ENCODE measurements around the gene TSPAN33. TPM values are rescaled to one million over a fixed set of nuclear protein-coding genes. Genes with fewer than 3 reads are reported as not detected.
A peak's percentile ranks its signal among the peaks of the same experiment; 100 is the strongest.

TSPAN33 gene
- total RNA-seq, 4 donors from 2014 or later, result 2.0 to 10.5 (median 6.3) TPM

DNA sequence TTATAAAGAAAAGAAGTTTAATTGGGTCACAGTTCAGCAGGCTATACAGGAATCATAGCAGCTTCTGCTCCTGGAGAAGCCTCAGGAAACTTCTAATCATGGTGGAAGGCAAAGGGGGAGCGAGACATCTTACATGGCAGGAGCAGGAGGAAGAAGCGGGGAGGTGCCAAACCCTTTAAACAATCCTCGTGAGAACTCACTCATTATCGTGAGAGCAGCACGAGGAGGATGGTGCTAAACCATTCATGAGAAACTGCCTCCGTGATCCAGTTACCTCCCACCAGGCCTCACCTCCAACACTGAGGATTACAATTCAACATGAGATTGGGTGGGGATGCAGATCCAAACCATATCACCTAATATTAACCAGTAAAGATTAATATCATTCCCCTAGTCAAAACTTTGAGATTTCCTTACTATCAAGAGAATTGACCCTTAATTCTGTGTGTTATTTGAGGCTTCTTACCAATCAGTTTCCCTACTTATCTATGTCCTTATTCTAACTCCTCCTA, 42.3 kb downstream of the TSPAN33 start:
- Histone ChIP-seq H3K36me3 (no peaks in the 10 kb centered on the region), H3K27ac (no peak overlapping the region), H3K4me1 (peaks cover 0 to 21% (median 0%) of the 10 kb centered on the region in 4 donors), H3K27me3 (peaks cover 0 to 5% of the 10 kb centered on the region in 2 donors), H3K9me3 (no peaks in the 10 kb centered on the region), H3K4me3 (no peak overlapping the region)
- 87% methylated on average over 6 of the region's 6 CpGs for whole genome bisulfite sequencing, 2 donors
- no peak for DNase-seq (ENCODE audit: low spot score in 2 of 2)
- no peak for TF ChIP-seq CTCF (IDR thresholded peaks at IDR 0.05)
- TF ChIP-seq POLR2A (IDR thresholded peaks at IDR 0.05), result no peak
- no peak for TF ChIP-seq EP300 (IDR thresholded peaks at IDR 0.05)

DNA sequence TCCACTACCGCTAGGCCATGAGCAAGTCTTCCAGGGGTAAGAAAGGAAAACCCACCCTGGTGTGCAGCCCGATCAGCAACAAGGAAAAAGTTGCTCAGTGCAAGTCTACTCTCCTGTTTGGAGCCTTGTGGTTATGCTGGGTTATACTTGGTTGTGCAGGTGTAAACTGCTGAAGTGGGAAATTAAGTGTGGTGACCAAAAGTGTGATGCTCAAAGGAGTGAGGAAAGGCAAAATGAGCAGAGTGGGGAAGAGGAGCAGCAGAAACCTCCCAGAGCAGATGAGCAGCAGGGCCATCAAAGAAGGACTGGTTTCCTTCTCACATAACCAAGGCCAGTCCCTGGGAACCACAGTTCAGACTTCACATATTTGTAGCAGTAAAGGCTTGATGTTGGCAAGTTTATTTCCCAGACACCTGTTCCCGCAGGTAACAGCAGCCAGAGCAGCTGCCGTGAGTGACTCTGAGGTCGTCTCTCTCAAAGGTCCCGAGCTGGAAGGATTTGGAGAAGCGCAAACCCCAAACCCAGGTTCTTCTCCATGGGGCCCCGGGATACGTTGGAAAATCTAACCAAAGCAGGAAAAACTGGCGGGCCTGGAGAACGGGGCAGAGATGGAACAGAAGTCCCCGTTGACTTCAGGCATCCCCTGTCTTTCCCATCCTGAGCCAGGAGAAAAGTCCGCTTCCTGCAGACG, 43.3 kb downstream of the TSPAN33 start:
- peak overlapping the region in 3 of 4 donors; percentile 18 to 75 (median 74) for H3K27ac ChIP-seq
- no peak for DNase-seq (ENCODE audit: low spot score in 2 of 2)
- 29% methylated on average over 14 of the region's 14 CpGs for WGBS, 2 donors
- peak overlapping the region; percentile 66 to 88 (median 75) for H3K4me3 ChIP-seq
- TF ChIP-seq CTCF (IDR thresholded peaks at IDR 0.05) (no peak), POLR2A (IDR thresholded peaks at IDR 0.05) (no peak), EP300 (IDR thresholded peaks at IDR 0.05) (no peak)
- H3K36me3 ChIP-seq, result no peaks in the 10 kb centered on the region
- peaks cover 0 to 21% (median 0%) of the 10 kb centered on the region in 4 donors for H3K4me1 ChIP-seq
- H3K27me3 ChIP-seq, result peaks cover 0 to 5% of the 10 kb centered on the region in 2 donors
- H3K9me3 ChIP-seq, result no peaks in the 10 kb centered on the region

DNA sequence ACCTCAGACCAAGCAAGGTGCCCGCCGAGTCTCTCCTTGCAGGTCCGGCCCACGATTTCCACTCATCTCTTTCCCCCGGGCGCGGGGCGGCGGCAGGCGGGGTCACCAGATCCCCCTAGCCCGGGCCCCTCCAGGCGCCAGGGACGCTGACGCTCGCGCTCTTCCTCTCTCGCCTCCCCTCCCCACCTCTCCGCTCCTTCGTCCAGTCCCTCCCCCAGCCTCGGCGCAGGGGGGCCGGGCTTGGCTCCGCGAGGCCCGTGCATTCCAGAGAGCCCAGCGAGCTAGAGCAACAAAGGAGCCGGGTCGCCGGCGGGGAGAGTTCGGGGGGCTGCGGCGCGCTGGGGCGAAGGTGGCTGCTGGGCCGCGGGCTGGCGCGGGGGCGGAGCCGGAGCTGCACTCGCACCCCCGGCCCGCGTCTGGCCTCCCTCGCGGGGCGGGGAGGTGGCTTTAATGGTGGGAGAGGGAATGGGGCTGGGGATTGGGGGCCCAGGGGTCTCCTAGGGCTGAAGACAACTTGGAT, 43.9 kb downstream of the TSPAN33 start, which contains the start of gene SMO:
TSS of gene SMO (plus strand) at position 262 of the 520 bp plus-strand sequence. CDS start 519 bp downstream, outside the sequence.
- H3K4me3 ChIP-seq, result peak within 1 kb of the TSS; percentile 66 to 88 (median 75)
- DNase-seq (ENCODE audit: low spot score in 2 of 2), result no peak
- peak within 1 kb of the TSS; percentile 18 to 75 (median 50) for H3K27ac ChIP-seq
- no peaks in the 10 kb centered on the region for H3K9me3 ChIP-seq
- TF ChIP-seq POLR2A (IDR thresholded peaks at IDR 0.05) (no peak), EP300 (IDR thresholded peaks at IDR 0.05) (no peak), CTCF (IDR thresholded peaks at IDR 0.05) (no peak)
- H3K27me3 ChIP-seq, result peaks cover 0 to 5% of the 10 kb centered on the region in 2 donors
- H3K36me3 ChIP-seq, result no peaks in the 10 kb centered on the region
- H3K4me1 ChIP-seq, result peaks cover 0 to 21% (median 0%) of the 10 kb centered on the region in 4 donors
- 1 to 3% methylated on average over 45 to 48 of the region's 48 CpGs for WGBS, 2 donors

- Histone ChIP-seq H3K9me3 (no peaks in the 10 kb centered on the region), H3K36me3 (no peaks in the 10 kb centered on the region), H3K4me3 (peak overlapping the region; percentile 66 to 88 (median 75)), H3K27me3 (peaks cover 0 to 5% of the 10 kb centered on the region in 2 donors), H3K4me1 (peaks cover 0 to 21% (median 0%) of the 10 kb centered on the region in 4 donors), H3K27ac (peak overlapping the region; percentile 18 to 75 (median 50))
- WGBS, 2 donors, result 0 to 1% methylated on average over 20 to 24 of the region's 83 CpGs
- no peak for DNase-seq (ENCODE audit: low spot score in 2 of 2)
- no peak for TF ChIP-seq POLR2A (IDR thresholded peaks at IDR 0.05)
- no peak for TF ChIP-seq EP300 (IDR thresholded peaks at IDR 0.05)
- no peak for TF ChIP-seq CTCF (IDR thresholded peaks at IDR 0.05)
Observed at GRCh38 chr7:129188892-129189660, 44.6 kb downstream of the TSPAN33 start.
